Measurements from ENCODE around the gene C11orf21.

Gene C11orf21

GRCh38 chr11:2320568-2321310 lies 19.0 kb upstream of the C11orf21 start:
- no peak for DNase-seq

GRCh38 chr11:2319791-2320472 lies 18.2 kb upstream of the C11orf21 start:
- DNase-seq = no peak

- no peak for DNase-seq
Observed at GRCh38 chr11:2318707-2319106, 17.0 kb upstream of the C11orf21 start.

- no peak for DNase-seq
Observed at GRCh38 chr11:2318123-2318522, 16.4 kb upstream of the C11orf21 start.

GRCh38 chr11:2317354-2318050 lies 15.8 kb upstream of the C11orf21 start:
- no peak for DNase-seq

- no peak for DNase-seq
Observed at GRCh38 chr11:2316963-2317244, 15.2 kb upstream of the C11orf21 start.

- no peak for DNase-seq
Observed at GRCh38 chr11:2316169-2316962, 14.6 kb upstream of the C11orf21 start.

GRCh38 chr11:2315395-2316168 lies 13.9 kb upstream of the C11orf21 start:
- DNase-seq = no peak

GRCh38 chr11:2314525-2315394 lies 13.0 kb upstream of the C11orf21 start:
- DNase-seq = no peak

- DNase-seq = no peak
Observed at GRCh38 chr11:2314136-2314524, 12.4 kb upstream of the C11orf21 start.

- no peak for DNase-seq
Observed at GRCh38 chr11:2313051-2313951, 11.6 kb upstream of the C11orf21 start.

GRCh38 chr11:2312232-2313042 lies 10.7 kb upstream of the C11orf21 start:
- DNase-seq = no peak

GRCh38 chr11:2311353-2312133 lies 9.8 kb upstream of the C11orf21 start:
- no peak for DNase-seq

GRCh38 chr11:2310786-2311352 lies 9.2 kb upstream of the C11orf21 start:
- DNase-seq = no peak

- no peak for DNase-seq
Observed at GRCh38 chr11:2310073-2310785, 8.5 kb upstream of the C11orf21 start.

- no peak for DNase-seq
Observed at GRCh38 chr11:2309251-2310072, 7.7 kb upstream of the C11orf21 start.

- DNase-seq = no peak
Observed at GRCh38 chr11:2308713-2309112, 7.0 kb upstream of the C11orf21 start.

Data from stimulated activated CD4-positive, alpha-beta T cell treated with anti-CD3 and anti-CD28 coated beads, Interleukin-2, amount 100 ng/mL, for 48 hours (primary cell).